ENCODE measurements around the gene ABCC2.
"Not testable (repeated sequence)": the region's sequence is repeated elsewhere in the genome, so short reads cannot be mapped to it uniquely, and the experiment has no call there.

ABCC2 gene

GRCh38 chr10:99782447-99783286 lies at the start of gene ABCC2:
ABCC2 (plus strand) TSS chr10:99782640; CDS start chr10:99782845, 205 bp downstream.
- no peak for DNase-seq

- no peak for DNase-seq
Observed at GRCh38 chr10:99733366-99733765, 49.1 kb upstream of the ABCC2 start.

GRCh38 chr10:99734111-99734510 lies 48.3 kb upstream of the ABCC2 start:
- DNase-seq: not testable (repeated sequence)

- DNase-seq: no peak
Observed at GRCh38 chr10:99740260-99740659, 42.2 kb upstream of the ABCC2 start.

- DNase-seq: no peak
Observed at GRCh38 chr10:99740933-99741559, 41.4 kb upstream of the ABCC2 start.

GRCh38 chr10:99742254-99742653 lies 40.2 kb upstream of the ABCC2 start:
- no peak for DNase-seq

GRCh38 chr10:99742701-99743100 lies 39.7 kb upstream of the ABCC2 start:
- no peak for DNase-seq

- DNase-seq: no peak
Observed at GRCh38 chr10:99743841-99744240, 38.6 kb upstream of the ABCC2 start.

- not testable (repeated sequence) for DNase-seq
Observed at GRCh38 chr10:99746166-99746565, 36.3 kb upstream of the ABCC2 start.

GRCh38 chr10:99748823-99749451 lies 33.5 kb upstream of the ABCC2 start:
- DNase-seq: no peak

- no peak for DNase-seq
Observed at GRCh38 chr10:99750641-99751040, 31.8 kb upstream of the ABCC2 start.

GRCh38 chr10:99754670-99755069 lies 27.8 kb upstream of the ABCC2 start:
- DNase-seq: no peak

- no peak for DNase-seq
Observed at GRCh38 chr10:99756159-99756558, 26.3 kb upstream of the ABCC2 start.

- no peak for DNase-seq
Observed at GRCh38 chr10:99758211-99758891, 24.1 kb upstream of the ABCC2 start.

- DNase-seq: no peak
Observed at GRCh38 chr10:99760321-99760720, 22.1 kb upstream of the ABCC2 start.

GRCh38 chr10:99761365-99761764 lies 21.1 kb upstream of the ABCC2 start:
- DNase-seq: no peak

GRCh38 chr10:99765672-99766301 lies 16.7 kb upstream of the ABCC2 start:
- no peak for DNase-seq

- DNase-seq: no peak
Observed at GRCh38 chr10:99766302-99766681, 16.1 kb upstream of the ABCC2 start.

GRCh38 chr10:99767901-99768300 lies 14.5 kb upstream of the ABCC2 start:
- DNase-seq: no peak

- DNase-seq: no peak
Observed at GRCh38 chr10:99768556-99768955, 13.9 kb upstream of the ABCC2 start.

GRCh38 chr10:99769706-99770105 lies 12.7 kb upstream of the ABCC2 start:
- no peak for DNase-seq

GRCh38 chr10:99770408-99771045 lies 11.9 kb upstream of the ABCC2 start:
- no peak for DNase-seq

Data from activated CD4-positive, alpha-beta T cell treated with anti-CD3 and anti-CD28 coated beads, Interleukin-2, amount 50 U/mL, for 4 hours (primary cell).